ENCODE results near the gene SLC12A4. TPM values are rescaled to one million over a fixed set of nuclear protein-coding genes. Genes with fewer than 3 reads are reported as not detected.

SLC12A4 gene
- total RNA-seq, 1 experiment from 2014 or later: 41.9 TPM

GRCh38 chr16:67923414-67924116, 44.9 kb downstream of the SLC12A4 start:
- CTCF ChIA-PET: interaction anchor here (1.2 kb wide), 1 partner anchor 39 kb away, joined by 3 read pairs; the partner anchor contains the start of gene NRN1L
- H3K36me3 ChIP-seq (ENCODE audit: insufficient read depth, low read length, poor library complexity, severe bottlenecking): peaks cover 10% of the 10 kb centered on the region
- peaks cover 22% of the 10 kb centered on the region for H3K4me1 ChIP-seq (ENCODE audit: insufficient read depth, low read length, poor library complexity, severe bottlenecking)
- H3K27ac ChIP-seq (ENCODE audit: low read depth, low read length, poor library complexity, severe bottlenecking): no peak overlapping the region
- intact Hi-C loops (cut with micrococcal nuclease; ENCODE audit: unreplicated experiment): no loop called here
- TF ChIP-seq EZH2 (IDR thresholded peaks at IDR 0.05; ENCODE audit: borderline replicate concordance, low read depth, low read length, poor library complexity, severe bottlenecking) (no peak), CTCF (conservative IDR thresholded peaks at IDR 0.05; ENCODE audit: low read depth, low read length) (no peak)
- POLR2A ChIA-PET (ENCODE audit: low non-redundant PET): no interaction called here
- no TSS peak for BruUV-seq (replicated peaks)
- H3K4me3 ChIP-seq (ENCODE audit: low read depth, low read length, poor library complexity, severe bottlenecking): no peak overlapping the region
- no peaks in the 10 kb centered on the region for H3K9me3 ChIP-seq (ENCODE audit: low read depth, low read length, poor library complexity, severe bottlenecking)
- DNase-seq (ENCODE audit: low spot score): no peak
- no peaks in the 10 kb centered on the region for H3K27me3 ChIP-seq (replicated peaks; ENCODE audit: insufficient read depth, low read depth, low read length, poor library complexity)

- POLR2A ChIA-PET (ENCODE audit: low non-redundant PET): no interaction called here
- TF ChIP-seq EZH2 (IDR thresholded peaks at IDR 0.05; ENCODE audit: borderline replicate concordance, low read depth, low read length, poor library complexity, severe bottlenecking): no peak
- TF ChIP-seq CTCF (conservative IDR thresholded peaks at IDR 0.05; ENCODE audit: low read depth, low read length): no peak
- intact Hi-C loops (cut with micrococcal nuclease; ENCODE audit: unreplicated experiment): no loop called here
These were observed 45.7 kb downstream of the SLC12A4 start for GRCh38 chr16:67922740-67923139.

GRCh38 chr16:67922221-67922620, 46.2 kb downstream of the SLC12A4 start:
- Histone ChIP-seq H3K27ac (ENCODE audit: low read depth, low read length, poor library complexity, severe bottlenecking) (peak overlapping the region; percentile 2), H3K9me3 (ENCODE audit: low read depth, low read length, poor library complexity, severe bottlenecking) (no peaks in the 10 kb centered on the region), H3K36me3 (ENCODE audit: insufficient read depth, low read length, poor library complexity, severe bottlenecking) (no peaks in the 10 kb centered on the region), H3K4me3 (ENCODE audit: low read depth, low read length, poor library complexity, severe bottlenecking) (no peak overlapping the region), H3K4me1 (ENCODE audit: insufficient read depth, low read length, poor library complexity, severe bottlenecking) (peaks cover 21% of the 10 kb centered on the region), H3K27me3 (replicated peaks; ENCODE audit: insufficient read depth, low read depth, low read length, poor library complexity) (no peaks in the 10 kb centered on the region)
- intact Hi-C loops (cut with micrococcal nuclease; ENCODE audit: unreplicated experiment): no loop called here
- CTCF ChIA-PET: interaction anchor here (1.0 kb wide), 1 partner anchor 401 kb away, joined by 3 read pairs; no protein-coding TSS in a partner anchor
- TF ChIP-seq EZH2 (IDR thresholded peaks at IDR 0.05; ENCODE audit: borderline replicate concordance, low read depth, low read length, poor library complexity, severe bottlenecking) (no peak), CTCF (conservative IDR thresholded peaks at IDR 0.05; ENCODE audit: low read depth, low read length) (no peak)
- POLR2A ChIA-PET (ENCODE audit: low non-redundant PET): no interaction called here
- no TSS peak for BruUV-seq (replicated peaks)
- DNase-seq (ENCODE audit: low spot score): no peak

More at GRCh38 chr16:67922740-67923139, 45.7 kb downstream of the SLC12A4 start:
- H3K4me1 ChIP-seq (ENCODE audit: insufficient read depth, low read length, poor library complexity, severe bottlenecking): peaks cover 22% of the 10 kb centered on the region
- no peaks in the 10 kb centered on the region for H3K27me3 ChIP-seq (replicated peaks; ENCODE audit: insufficient read depth, low read depth, low read length, poor library complexity)
- H3K36me3 ChIP-seq (ENCODE audit: insufficient read depth, low read length, poor library complexity, severe bottlenecking): peaks cover 1% of the 10 kb centered on the region
- CTCF ChIA-PET: interaction anchor here (1.0 kb wide), 1 partner anchor 402 kb away, joined by 3 read pairs; no protein-coding TSS in a partner anchor
- BruUV-seq (replicated peaks): no TSS peak
- no peak for DNase-seq (ENCODE audit: low spot score)
- no peaks in the 10 kb centered on the region for H3K9me3 ChIP-seq (ENCODE audit: low read depth, low read length, poor library complexity, severe bottlenecking)
- H3K27ac ChIP-seq (ENCODE audit: low read depth, low read length, poor library complexity, severe bottlenecking): peak overlapping the region; percentile 2
- H3K4me3 ChIP-seq (ENCODE audit: low read depth, low read length, poor library complexity, severe bottlenecking): no peak overlapping the region
